Osteocyte (in vitro differentiated cells): ENCODE measurements around the gene BEAN1. TPM values are rescaled to one million over a fixed set of nuclear protein-coding genes. Genes with fewer than 3 reads are reported as not detected.

Source experiments
- DNase-seq: peaks from one replicate; pipeline ENCODE4 v3.0.0; 2021; ENCODE audit warnings: mixed read lengths; ENCODE audit not compliant: unreplicated experiment; ENCODE audit errors: extremely low spot score
- H3K27ac Mint-ChIP-seq: one replicate; pipeline ENCODE4 v1.8.0; 2021; ENCODE audit warnings: mild to moderate bottlenecking, mixed read lengths; ENCODE audit not compliant: unreplicated experiment
- H3K27me3 Mint-ChIP-seq: one replicate; pipeline ENCODE4 v1.8.0; 2021; ENCODE audit warnings: mixed read lengths; ENCODE audit not compliant: unreplicated experiment
- H3K36me3 Mint-ChIP-seq: one replicate; pipeline ENCODE4 v1.8.0; 2021; ENCODE audit warnings: mixed read lengths; ENCODE audit not compliant: unreplicated experiment
- H3K4me1 Mint-ChIP-seq: one replicate; pipeline ENCODE4 v1.8.0; 2021; ENCODE audit warnings: mixed read lengths; ENCODE audit not compliant: unreplicated experiment
- H3K4me3 Mint-ChIP-seq: one replicate; pipeline ENCODE4 v1.8.0; 2021; ENCODE audit warnings: mild to moderate bottlenecking, moderate library complexity, mixed read lengths; ENCODE audit not compliant: unreplicated experiment
- H3K9me3 Mint-ChIP-seq: one replicate; pipeline ENCODE4 v1.8.0; 2021; ENCODE audit warnings: mixed read lengths; ENCODE audit not compliant: unreplicated experiment
- CTCF ChIP-seq: fragments of 200-600 bp; sonication (generic); IDR thresholded peaks from 2 replicates; pipeline ENCODE4 v1.5.0; 2021; ENCODE audit warnings: antibody characterized with exemption, mild to moderate bottlenecking, moderate library complexity
- total RNA-seq: library from RNA; stranded (reverse); gene quantifications from 2 replicates; pipeline ENCODE4 v1.2.1, GENCODE V29; 2021

BEAN1 gene
- total RNA-seq, 1 donor from 2014 or later = 0.97 TPM

DNA sequence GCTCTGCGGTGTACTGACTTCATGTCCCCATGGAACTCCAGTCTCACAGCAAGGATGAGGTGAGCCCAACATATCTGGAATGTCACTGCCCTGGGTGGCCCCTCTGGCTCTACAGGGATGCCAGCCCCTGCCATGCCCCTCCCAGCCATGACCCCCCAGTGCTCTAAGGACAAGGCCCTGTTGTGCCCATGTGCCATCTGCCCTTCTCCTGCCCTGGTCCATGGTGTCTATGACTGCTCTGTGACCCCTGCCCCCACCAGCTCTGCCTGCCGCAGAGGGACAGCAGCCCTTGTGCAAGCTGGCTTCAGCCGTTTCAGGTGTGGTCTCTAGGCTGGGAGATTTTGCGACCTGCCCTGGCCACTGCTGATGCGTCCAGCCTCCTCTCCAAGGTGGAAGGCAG is 82.5 kb downstream of the BEAN1 start:
- no peak for DNase-seq
- no peak overlapping the region for H3K27ac Mint-ChIP-seq
- H3K9me3 Mint-ChIP-seq = no peaks in the 10 kb centered on the region
- no peak overlapping the region for H3K4me3 Mint-ChIP-seq
- no peaks in the 10 kb centered on the region for H3K27me3 Mint-ChIP-seq
- TF ChIP-seq CTCF = no peak
- peaks cover 9% of the 10 kb centered on the region for H3K36me3 Mint-ChIP-seq
- peaks cover 52% of the 10 kb centered on the region for H3K4me1 Mint-ChIP-seq

DNA sequence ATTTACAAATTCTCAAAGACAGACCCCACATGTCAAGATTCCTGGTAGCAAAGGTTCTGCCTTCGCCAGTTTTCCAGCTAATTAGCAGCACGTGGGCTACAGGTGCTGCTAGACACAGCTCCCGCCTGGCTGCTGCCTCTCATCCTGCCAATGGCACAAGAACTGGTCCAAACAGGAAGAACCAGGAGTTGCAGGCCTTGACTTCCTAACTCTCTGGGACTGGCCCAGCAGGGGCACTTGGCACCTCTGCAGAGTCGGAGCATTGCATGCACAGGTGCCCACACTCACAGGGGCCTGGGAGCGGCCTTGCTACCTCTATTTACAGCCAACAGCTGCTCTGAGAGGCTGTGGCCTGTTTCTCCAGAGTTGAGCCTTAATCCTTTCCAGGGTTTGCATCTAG is 83.2 kb downstream of the BEAN1 start:
- no peak for TF ChIP-seq CTCF
- H3K4me1 Mint-ChIP-seq = peaks cover 54% of the 10 kb centered on the region
- no peak overlapping the region for H3K4me3 Mint-ChIP-seq
- H3K27ac Mint-ChIP-seq = peak overlapping the region; percentile 92
- H3K9me3 Mint-ChIP-seq = no peaks in the 10 kb centered on the region
- H3K27me3 Mint-ChIP-seq = no peaks in the 10 kb centered on the region
- H3K36me3 Mint-ChIP-seq = peaks cover 12% of the 10 kb centered on the region
- DNase-seq = no peak

DNA sequence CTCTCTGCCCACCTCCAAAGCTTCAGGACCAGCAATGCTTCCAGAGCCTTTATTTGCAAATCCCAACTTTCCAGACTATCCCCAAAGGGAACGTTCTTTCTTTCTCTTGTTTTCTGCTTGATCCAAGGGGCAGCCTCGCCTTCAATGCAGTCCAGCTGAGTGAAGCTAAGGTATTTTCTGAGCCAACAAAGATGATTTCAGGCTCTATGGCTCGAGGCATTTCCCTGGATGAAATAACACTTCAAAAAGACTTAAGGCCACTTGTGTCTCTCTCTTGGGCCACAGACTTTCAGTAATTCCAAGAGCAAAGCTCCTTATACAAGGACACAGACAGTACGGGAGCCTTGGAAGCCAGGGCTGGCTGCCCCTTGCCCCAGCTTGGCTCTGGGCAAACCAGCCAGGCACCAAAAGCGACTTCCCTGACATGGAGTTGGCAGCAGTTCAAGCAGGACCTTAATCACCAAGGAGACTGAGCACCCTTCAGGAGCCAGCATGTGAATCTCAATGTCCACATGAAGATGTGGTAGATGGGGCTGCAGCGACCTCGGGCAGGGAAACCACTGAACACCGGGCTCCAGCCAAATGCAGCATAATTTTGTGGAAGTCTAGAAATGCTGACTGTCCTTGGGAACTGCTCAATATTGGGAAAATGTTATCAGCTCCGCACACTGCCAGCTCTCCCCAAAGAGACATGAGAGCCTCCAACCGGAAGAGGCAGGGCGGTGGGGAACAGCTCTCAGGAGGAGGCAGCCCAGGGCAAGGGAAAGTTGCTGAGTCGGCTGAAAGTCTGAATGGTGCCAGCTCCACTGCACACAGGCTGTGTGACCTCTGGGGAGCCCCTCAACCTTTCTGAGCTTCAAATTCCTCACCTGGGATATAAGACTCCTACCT is 83.9 kb downstream of the BEAN1 start:
- no peaks in the 10 kb centered on the region for H3K27me3 Mint-ChIP-seq
- peaks cover 59% of the 10 kb centered on the region for H3K4me1 Mint-ChIP-seq
- H3K36me3 Mint-ChIP-seq = peaks cover 15% of the 10 kb centered on the region
- H3K27ac Mint-ChIP-seq = peak overlapping the region; percentile 92
- no peak overlapping the region for H3K4me3 Mint-ChIP-seq
- no peak for TF ChIP-seq CTCF
- no peak for DNase-seq
- H3K9me3 Mint-ChIP-seq = no peaks in the 10 kb centered on the region

GRCh38 chr16:66511602-66512271 is 84.6 kb downstream of the BEAN1 start:
- no peak for TF ChIP-seq CTCF
- H3K36me3 Mint-ChIP-seq = peaks cover 15% of the 10 kb centered on the region
- no peaks in the 10 kb centered on the region for H3K9me3 Mint-ChIP-seq
- H3K4me1 Mint-ChIP-seq = peaks cover 67% of the 10 kb centered on the region
- DNase-seq = no peak
- H3K4me3 Mint-ChIP-seq = peak overlapping the region; percentile 36
- peak overlapping the region; percentile 92 for H3K27ac Mint-ChIP-seq
- no peaks in the 10 kb centered on the region for H3K27me3 Mint-ChIP-seq
